DMS79 treated with DMSO at 0.1 percent for 48 hours (cell line): ENCODE measurements around the gene POLR3F.
"Not testable (repeated sequence)": the region's sequence is repeated elsewhere in the genome, so short reads cannot be mapped to it uniquely, and the experiment has no call there.

ENCODE experiments used
- DNase-seq: peaks from one replicate; lab custom pipeline; 2025; lab: John Stamatoyannopoulos, UW

Gene POLR3F

GRCh38 chr20:18504479-18505060, 37.4 kb downstream of the POLR3F start:
- no peak for DNase-seq

DNA sequence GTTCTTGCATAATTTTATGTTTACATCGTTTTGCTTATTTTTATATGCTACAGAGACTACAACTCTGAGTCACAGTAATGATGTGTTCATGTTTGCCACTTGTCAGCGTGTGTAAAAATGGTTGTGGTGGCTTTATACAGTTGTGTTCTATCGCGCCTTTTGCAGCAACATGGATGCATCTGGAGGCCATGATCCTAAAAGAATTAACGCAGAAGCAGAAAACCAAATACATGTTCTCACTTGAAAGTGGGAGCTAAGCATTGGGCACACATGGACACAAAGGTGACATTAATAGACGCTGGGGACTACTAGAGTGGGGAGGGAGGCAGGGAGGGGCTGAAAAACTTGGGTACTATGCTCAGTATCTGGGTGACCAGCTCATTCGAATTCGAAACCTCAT, 39.6 kb downstream of the POLR3F start:
- no peak for DNase-seq

DNA sequence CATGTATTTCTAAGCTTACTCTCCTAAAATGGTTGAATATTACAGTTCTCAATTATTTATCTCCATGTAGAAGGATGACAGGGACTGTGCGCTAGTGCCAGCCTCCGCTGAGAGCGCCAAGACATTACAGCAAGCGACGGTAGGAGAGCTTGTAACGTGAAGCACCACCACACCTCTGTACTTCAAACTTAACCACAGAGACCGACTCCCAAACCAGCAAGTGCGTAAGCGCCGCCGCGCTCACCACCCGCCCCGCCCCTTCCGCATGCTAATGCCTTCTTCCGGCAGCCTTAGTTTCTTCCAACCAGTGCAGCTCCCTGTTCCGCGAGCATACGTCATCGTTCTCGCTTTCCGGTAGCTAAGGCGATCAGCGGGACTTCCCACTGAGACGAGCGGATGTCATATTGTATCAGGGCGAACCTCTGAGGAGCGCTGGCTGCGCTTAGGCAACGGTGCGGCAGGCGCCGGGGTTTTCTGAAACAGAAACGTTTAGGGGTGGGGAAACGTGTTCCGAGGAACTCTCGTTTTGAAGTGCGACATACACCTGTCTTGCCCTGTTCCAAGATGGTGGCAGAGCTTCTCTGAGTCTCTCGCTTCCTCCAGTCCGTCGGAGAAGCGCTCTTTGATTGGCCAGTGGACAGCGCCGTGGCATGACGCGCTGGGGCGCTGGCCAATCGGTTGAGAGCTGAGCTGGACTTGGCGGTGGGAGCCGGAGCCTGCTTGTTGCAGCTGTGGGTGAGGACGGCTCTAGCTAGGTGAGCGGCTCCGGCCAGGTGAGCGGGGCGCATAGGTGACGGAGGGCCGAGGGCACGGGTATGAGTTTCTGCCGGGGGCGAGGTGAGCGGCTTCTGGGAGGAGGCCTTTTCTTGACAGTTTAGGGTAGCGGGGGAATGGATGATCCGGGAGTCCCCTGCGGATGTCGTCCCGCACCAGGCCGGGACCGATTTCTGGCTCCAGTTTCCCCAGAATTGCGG, 40.3 kb downstream of the POLR3F start, which contains the start of gene SEC23B:
Gene SEC23B, plus strand, starts transcription at position 723 of the 974 bp plus-strand sequence. CDS start 2,896 bp downstream, outside the sequence.
- peak; percentile 96 for DNase-seq

DNA sequence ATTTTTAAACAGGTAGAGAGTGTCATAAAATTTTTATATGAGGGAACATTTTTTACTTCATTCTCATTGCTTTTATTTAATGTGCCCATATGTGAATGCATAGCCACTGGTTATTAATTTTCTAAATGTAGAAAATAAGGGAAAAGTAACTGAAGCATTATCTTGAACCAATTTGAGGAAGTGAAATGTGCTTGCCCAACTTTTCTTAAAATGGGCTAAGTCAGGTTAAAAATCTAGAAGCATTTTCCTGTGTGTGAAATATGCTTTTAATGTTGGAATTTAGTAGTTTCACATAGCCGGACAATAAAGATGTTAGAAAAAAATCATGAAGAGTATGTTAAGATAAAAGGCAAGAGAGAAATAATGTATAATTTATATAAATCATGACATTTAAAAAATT, 44.4 kb downstream of the POLR3F start:
- no peak for DNase-seq

DNA sequence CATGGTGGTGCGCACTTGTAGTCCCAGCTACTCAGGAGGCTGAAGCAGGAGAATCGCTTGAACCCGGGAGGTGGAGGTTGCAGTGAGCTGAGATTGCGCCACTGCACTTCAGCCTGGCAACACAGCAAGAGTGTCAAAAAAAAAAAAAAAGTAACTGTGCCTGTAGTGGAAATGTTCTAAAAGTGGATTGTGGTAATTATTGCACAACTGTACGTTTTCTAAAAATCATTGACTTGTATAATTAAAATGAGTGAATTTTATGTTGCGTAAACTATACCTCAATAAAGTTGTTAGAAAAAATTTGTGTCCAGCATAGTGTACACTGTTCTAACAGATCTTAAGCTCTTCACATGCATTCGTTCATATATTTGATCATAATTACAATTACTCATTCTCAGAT, 46.0 kb downstream of the POLR3F start:
- DNase-seq: no peak

- DNase-seq: no peak
These were observed 46.9 kb downstream of the POLR3F start for GRCh38 chr20:18514127-18514526.

- DNase-seq: no peak
These were observed 48.8 kb downstream of the POLR3F start for GRCh38 chr20:18515973-18516372.

- not testable (repeated sequence) for DNase-seq
These were observed 54.9 kb downstream of the POLR3F start for GRCh38 chr20:18522066-18522465.

- no peak for DNase-seq
These were observed 55.9 kb downstream of the POLR3F start for GRCh38 chr20:18523066-18523465.

- no peak for DNase-seq
These were observed 57.5 kb downstream of the POLR3F start for GRCh38 chr20:18524646-18525045.

GRCh38 chr20:18526761-18527160, 59.6 kb downstream of the POLR3F start:
- not testable (repeated sequence) for DNase-seq

DNA sequence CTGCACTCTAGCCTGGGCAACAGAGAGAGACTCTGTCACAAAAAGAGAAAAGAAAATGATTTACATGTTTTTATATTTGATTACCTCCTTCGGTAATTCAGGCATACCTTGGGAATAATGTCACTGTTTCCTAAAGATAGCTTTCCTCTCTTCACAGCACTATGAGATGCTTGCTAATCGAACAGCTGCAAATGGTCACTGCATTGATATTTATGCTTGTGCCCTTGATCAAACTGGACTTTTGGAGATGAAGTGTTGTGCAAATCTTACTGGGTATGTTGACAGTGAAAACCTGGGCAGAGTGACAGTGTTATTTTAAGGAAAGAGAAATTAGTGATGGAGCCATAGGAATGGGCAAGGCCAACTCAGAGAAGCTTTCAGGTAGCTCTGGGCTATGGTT, 60.1 kb downstream of the POLR3F start:
- DNase-seq: no peak

DNA sequence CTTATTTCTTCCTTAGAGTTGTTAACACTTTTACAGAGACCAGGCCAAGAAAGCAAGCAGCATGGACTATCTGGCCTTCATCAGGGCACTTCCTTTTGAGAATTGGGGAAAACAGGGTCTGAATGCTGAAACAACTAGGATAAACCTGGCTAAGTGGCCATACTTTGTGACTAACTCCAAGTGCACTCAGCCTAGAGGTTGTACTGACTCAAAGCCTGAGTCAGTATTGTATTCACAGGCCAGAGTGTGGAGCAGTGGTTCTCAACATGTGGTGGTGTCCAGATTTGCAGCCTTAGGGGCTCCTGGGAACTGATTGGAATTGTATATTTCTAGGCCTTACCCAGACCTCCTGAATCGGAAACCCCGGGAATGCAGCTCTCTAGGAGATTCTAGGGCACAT, 60.6 kb downstream of the POLR3F start:
- DNase-seq: no peak

DNA sequence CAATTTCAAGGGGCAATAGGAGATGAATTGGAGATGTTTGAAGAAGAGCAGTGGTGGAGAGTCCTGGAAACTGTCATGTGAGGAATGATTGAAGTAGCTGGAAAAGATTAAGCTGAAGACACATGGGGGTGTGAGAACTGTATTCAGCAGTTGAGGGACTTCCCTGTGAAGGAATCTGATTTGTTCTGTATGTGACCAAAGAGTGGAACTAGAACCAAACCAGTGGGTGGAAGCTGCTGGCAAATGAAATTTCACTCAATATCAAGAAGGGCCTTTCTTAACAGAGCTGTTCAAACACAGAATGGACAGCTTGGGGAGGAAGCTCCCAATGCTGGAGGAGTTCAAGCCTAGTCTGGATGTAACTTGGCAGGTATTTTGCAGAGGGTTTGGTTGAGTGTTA, 61.9 kb downstream of the POLR3F start:
- no peak for DNase-seq

DNA sequence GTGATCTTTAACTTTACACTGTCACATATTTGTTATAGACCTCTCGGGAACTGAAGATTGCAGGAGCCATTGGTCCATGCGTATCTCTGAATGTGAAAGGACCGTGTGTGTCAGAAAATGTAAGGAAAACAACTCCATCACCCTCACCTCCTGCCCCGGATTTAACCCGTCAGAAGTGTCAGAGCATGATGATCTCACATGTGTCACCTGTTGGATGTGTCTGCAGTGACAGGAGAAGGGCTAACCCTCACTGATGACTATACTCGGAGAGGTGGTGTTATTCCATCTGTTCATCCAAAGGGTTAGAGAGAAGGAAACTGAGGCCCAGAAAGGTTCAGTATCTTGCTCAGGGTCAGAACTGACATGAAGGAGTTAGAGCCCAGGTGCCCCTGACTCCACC, 65.4 kb downstream of the POLR3F start:
- DNase-seq: no peak

DNA sequence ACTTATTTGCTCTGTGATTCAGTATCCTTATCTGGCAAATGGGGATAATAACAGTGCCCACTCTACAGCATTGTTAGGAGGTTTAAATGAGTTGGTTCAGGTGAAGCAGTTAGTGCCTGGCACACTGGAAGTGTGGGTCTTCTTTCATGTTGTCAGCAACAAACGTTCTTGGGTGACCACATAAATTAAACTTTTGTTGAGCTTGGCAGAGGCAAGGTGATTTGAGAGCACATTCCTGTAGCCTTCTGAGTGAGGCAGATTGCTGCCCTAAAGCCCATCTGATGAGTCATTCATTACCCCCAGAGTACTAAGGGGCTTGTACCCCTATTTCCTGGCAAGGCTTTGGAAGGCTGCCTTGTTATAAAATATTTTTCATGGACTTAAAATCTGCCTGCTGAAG, 66.3 kb downstream of the POLR3F start:
- no peak for DNase-seq

DNA sequence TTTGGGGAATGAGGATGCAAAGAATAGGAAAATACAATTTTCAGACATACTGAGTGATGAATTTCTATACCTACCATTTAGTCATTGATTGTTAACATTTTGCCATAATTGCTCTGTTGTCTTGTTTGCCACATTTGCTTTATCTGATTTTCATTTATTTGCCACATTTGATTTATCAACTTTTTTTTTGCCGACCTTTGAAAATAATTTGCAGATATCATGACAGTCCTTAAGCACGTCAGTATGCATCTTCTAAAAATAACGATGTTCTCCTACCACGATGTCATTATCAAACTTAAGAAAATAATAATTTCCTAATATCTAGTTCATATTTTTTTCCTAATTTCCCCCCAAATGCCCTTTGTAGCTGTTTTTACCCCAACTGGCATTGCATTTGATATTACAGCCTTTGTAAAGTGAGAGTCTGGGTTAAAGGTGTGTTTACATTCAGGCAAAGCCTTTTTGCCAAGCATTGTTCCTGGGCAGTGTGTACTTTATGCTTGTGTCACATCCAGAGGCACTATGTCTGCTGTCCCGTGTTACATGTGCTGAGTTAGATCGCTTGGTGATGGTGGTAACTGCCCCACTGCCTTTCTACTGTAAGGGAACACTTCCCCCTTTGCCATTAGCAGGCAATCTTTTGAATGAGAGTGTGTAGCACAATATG, 66.9 kb downstream of the POLR3F start:
- DNase-seq: no peak
